A549 (cell line): ENCODE data around the gene FGGY.

Source experiments
- CHD2 ChIP-seq: fragments of 150-350 bp; IDR thresholded peaks from 2 replicates; pipeline ENCODE4 v1.6.1; 2014; ENCODE audit warnings: low read length; ENCODE audit not compliant: partially characterized antibody
- CTCF ChIP-seq: fragments of >200 bp; sonication (Bioruptor Twin); formaldehyde crosslinking; IDR thresholded peaks from 3 replicates; pipeline ENCODE4 v1.5.1; 2016
- HOXB5 ChIP-seq: fragments of 250-450 bp; sonication (Bioruptor Pico); IDR thresholded peaks from 2 replicates; pipeline ENCODE4 v1.5.0; 2020; ENCODE audit warnings: mild to moderate bottlenecking, moderate library complexity
- POLR2A ChIP-seq: IDR thresholded peaks from 2 replicates; pipeline ENCODE4 v1.6.1; 2012; ENCODE audit warnings: mild to moderate bottlenecking, low read length

GRCh38 chr1:59549066-59549837, 252.4 kb downstream of the FGGY start:
- TF ChIP-seq POLR2A (no peak), CHD2 (no peak), CTCF (no peak), HOXB5 (CRISPR knock-in tag) (no peak)
